ENCODE measurements around the gene BLCAP.

BLCAP gene

DNA sequence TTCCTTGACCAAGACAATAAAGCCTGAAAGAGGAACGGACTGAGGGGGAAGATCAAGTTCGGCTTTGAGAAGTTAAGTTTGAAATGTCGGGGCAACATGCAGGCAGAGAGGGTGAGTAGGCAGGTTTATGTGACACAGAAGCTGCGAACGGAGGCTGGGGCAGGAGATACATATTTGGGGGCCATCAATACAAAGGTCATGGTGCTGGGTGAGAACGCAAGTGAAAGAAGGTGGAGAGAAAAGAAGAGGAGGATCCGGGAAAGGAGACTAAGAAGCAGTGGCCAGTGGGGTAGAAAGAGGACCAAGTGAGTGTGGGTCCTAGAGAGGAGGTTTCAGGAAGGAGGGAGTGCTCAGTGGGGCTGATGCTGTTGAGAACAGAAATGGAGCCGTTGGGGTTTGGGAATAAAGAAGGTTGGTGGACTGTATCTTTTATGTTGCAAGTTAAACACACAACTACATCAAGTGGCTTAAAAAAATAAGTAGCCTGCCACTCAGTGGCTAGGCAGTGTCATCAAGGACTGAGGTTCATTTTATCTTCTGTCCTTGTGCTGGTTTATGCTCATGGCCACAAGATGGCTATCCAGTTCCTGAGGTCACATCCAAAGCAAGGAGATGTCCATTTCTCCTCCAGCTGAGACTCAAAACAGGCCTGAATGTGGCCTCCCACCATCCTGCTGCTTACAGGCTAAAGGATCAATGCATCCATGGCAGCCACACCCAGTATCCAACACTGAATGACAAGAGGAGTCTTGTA is 1.7 kb upstream of the BLCAP start:
- Mint-ChIP-seq H3K9me3 (no peaks in the 10 kb centered on the region), H3K4me3 (peak overlapping the region; percentile 80), H3K27me3 (no peaks in the 10 kb centered on the region), H3K36me3 (ENCODE audit: low read depth) (no peaks in the 10 kb centered on the region), H3K27ac (peak overlapping the region; percentile 6), H3K4me1 (peaks cover 37% of the 10 kb centered on the region)
- ATAC-seq (no peak), DNase-seq (no peak)

DNA sequence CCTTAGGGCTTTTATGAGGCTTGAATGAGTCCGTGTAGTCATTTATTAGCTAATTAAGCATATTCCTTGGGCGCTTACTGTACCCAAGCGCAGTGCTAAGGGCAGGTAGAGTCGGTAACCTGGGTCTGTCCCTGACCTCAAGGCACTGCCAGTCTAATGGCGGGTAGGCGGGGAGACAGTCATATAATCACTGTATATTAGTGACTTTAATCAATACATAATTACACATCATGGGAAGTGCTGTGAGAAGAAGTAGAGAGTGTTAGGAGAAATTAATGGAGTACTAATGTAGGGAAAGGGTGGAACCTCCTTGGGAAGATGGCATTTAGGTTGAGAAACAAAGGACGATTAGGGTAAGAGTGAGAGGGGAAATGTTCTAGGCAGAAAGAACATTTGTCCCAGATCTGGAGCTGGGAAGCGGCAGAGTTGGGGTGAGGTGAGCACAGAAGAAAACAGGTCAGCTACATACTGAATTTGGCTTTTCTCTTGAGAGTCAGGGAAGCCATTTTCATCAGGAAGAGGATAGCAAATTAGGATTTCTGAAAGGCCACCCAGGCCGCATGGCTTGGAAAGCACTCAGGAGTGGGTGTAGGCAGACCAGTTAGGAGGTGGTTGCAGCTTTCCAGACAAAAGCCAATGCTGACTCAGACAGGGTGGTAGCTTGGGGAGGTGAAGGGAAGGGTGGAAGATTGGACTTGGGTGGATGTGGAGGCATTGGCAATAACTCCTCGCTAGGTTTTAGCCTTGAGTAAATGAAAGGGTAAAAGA is 954 bp upstream of the BLCAP start:
- DNase-seq (no peak), ATAC-seq (peak; percentile 5)
- peaks cover 40% of the 10 kb centered on the region for H3K4me1 Mint-ChIP-seq
- peak overlapping the region; percentile 99 for H3K27ac Mint-ChIP-seq
- H3K36me3 Mint-ChIP-seq (ENCODE audit: low read depth): no peaks in the 10 kb centered on the region
- H3K4me3 Mint-ChIP-seq: peak overlapping the region; percentile 80
- no peaks in the 10 kb centered on the region for H3K9me3 Mint-ChIP-seq
- no peaks in the 10 kb centered on the region for H3K27me3 Mint-ChIP-seq

DNA sequence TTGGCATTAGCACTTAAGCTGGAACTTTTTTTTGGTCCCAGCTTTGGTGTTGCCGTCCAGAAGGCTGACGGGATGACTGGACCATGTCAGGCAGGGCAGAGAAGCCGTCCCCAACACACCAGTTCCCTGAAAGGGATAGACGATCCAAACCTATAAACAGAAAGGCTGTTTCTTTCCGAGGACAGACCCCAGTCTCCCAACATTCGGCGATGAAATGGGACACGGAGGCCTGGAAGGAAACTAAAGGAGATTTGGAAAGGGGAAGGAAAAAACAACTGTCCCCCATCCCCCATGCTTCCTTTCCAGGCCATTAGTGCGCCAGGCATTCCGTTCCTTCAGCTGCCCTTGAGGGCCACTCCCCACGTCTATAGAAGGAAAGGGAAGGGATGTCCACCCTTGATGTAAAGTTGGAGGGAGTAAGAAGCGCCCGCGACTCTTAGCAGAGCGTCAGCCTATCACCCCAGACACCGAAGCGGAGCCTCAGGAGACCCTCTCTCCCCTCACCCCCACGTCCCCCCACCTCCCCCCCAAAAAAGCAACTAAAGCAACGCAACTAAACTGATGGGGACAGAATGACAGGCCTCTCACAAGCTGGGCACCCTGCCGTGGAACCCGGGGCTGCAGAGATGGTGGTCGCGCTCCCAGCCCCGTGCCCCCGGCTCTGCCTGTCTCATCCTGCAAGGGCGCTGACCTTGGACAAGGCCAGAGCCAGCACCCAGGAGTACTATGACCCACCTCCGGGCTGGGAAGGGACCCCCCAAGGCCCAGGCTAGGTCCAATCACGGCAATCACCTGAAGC is 638 bp downstream of the BLCAP start:
- ATAC-seq (peak; percentile 2), DNase-seq (no peak)
- H3K36me3 Mint-ChIP-seq (ENCODE audit: low read depth): no peaks in the 10 kb centered on the region

DNA sequence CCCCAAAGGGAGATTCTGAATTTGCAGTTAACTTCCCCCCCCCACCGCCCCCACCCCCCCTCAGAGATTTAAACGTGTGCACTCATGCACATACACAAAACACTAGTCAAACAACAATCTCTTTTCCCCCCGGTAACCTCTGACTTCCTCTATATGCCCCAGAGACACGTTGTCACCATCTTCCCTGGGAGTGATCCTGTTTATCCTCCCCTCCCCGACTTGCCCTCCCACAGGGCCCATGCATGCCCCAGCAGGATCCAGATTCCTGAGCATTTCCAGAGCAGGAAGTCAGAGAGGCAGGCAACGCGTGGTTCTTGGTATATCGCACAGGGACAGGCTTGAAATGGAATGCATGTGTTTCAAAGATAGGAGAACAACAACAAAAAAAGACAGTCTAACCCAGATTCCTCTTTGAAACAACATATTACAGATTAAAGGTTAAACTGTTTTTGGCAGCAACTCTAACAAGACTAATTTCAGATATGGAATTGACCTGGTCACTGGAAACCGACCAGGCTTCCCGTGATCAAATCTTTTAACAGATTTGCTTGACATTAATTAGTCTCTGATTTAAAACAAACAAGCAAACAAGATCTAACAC is 1.3 kb downstream of the BLCAP start:
- ATAC-seq: no peak
- Mint-ChIP-seq H3K27ac (peak overlapping the region; percentile 45), H3K4me3 (peak overlapping the region; percentile 80), H3K9me3 (no peaks in the 10 kb centered on the region), H3K4me1 (peaks cover 52% of the 10 kb centered on the region), H3K27me3 (no peaks in the 10 kb centered on the region), H3K36me3 (ENCODE audit: low read depth) (no peaks in the 10 kb centered on the region)
- DNase-seq: no peak

More for the DNA sequence above, 638 bp downstream of the BLCAP start:
- H3K4me3 Mint-ChIP-seq: peak overlapping the region; percentile 80
- H3K27me3 Mint-ChIP-seq: no peaks in the 10 kb centered on the region
- H3K9me3 Mint-ChIP-seq: no peaks in the 10 kb centered on the region
- peaks cover 50% of the 10 kb centered on the region for H3K4me1 Mint-ChIP-seq
- peak overlapping the region; percentile 45 for H3K27ac Mint-ChIP-seq

DNA sequence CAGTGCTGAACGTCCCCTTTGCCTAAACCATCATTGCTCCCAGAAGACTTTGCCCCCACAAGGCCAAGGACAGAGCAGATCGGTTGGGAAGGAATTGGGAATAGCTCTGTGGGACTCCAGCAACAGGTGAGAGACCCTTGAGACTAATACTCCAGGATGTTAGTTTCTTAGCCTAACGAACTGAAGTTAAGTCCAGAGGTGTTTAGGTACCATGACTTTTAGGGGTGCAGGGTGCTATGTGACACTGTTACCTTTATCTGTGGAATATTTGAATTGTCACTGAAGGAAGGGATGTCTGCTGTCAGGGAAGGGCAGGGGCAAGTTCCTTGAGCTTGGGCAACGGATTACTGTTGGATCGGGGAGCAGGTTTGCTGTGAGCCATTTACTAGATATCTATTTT is 1.9 kb downstream of the BLCAP start:
- Mint-ChIP-seq H3K27ac (no peak overlapping the region), H3K9me3 (no peaks in the 10 kb centered on the region), H3K4me1 (peaks cover 52% of the 10 kb centered on the region), H3K27me3 (no peaks in the 10 kb centered on the region), H3K4me3 (peak overlapping the region; percentile 80), H3K36me3 (ENCODE audit: low read depth) (peaks cover under 1% of the 10 kb centered on the region)
- ATAC-seq (no peak), DNase-seq (no peak)

DNA sequence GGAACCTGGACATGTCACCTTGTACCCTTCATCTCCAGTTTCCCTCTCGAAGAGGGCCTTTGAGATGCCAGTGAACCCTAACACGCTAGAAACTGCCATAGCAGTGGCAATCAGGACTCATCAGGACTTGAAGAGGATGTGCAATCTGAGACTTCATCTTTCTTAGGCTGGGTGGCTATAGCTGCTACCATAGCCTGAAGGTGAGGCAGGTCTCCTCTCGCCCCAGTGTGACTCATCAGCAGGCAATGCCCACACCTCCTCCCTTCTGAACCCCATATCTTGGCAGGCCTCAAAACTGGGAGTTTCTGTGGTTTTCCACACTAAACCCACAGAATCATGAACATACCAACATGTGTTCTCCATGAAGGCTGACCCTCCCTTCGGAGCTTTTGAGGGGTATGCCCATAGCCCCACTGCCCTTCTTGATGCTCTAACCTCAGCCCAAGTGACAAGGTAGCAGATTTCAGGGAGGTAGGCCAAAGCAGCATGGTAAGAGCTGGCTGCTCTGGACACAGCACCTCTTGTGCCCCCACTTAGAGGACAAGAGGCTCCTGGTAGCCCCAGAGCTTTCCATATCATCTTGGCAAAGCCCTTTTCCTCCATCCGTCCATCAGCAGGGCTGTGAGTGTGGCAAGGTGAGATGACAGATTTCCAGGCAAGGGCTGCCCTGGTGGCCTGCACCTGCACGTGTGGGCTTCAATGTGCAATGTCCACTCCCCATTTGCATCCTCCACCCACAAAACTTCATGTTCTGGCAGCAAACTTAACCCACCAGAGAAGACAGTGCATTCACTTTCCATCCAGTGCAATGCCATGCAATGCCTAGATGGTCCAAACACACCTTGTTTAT is 2.6 kb downstream of the BLCAP start:
- ATAC-seq (peak; percentile 52), DNase-seq (peak; percentile 31)
- peak overlapping the region; percentile 49 for H3K27ac Mint-ChIP-seq
- peaks cover 52% of the 10 kb centered on the region for H3K4me1 Mint-ChIP-seq
- H3K9me3 Mint-ChIP-seq: no peaks in the 10 kb centered on the region
- H3K4me3 Mint-ChIP-seq: peak overlapping the region; percentile 21
- peaks cover 6% of the 10 kb centered on the region for H3K36me3 Mint-ChIP-seq (ENCODE audit: low read depth)
- H3K27me3 Mint-ChIP-seq: no peaks in the 10 kb centered on the region

DNA sequence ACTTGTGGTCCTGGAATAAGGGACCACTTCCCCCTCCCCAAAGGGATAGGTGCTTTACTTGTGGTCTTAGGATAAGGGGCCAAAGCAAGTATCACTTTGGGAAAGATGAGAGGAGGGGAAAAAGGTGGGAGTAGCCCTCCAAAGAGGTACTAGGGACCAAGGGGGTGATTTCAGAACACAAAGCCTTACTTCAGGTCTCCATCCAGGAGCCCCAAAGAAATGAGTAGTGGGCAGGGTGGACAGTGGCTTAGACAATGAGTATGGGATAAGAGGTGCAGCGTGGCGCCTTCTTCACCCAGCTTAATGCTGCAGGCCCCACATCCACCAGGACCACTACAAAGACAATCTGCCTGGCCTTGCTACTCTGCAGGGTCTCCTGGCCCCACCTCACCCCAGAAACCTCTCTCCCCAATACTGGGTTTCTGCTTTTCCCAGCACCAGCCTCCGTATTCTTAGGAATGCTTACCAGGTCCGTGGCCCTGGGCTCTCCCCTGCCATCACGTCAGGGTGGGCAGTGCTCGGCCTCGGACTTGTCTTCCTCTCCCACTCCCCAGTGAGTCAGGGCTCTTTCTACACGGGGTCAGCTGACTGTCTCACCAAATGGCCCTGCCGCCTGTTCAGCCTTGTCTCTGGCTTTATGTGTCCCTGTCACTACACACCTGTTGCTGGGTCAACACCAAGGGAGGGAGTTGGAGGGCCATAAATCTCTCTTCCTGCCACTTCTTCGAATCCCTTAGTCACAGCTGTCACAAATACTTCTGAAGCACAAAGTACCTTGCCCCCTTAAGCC is 3.6 kb downstream of the BLCAP start:
- ATAC-seq (no peak), DNase-seq (no peak)
- no peak overlapping the region for H3K4me3 Mint-ChIP-seq
- H3K27me3 Mint-ChIP-seq: no peaks in the 10 kb centered on the region
- peaks cover 7% of the 10 kb centered on the region for H3K36me3 Mint-ChIP-seq (ENCODE audit: low read depth)
- no peaks in the 10 kb centered on the region for H3K9me3 Mint-ChIP-seq
- H3K4me1 Mint-ChIP-seq: peaks cover 50% of the 10 kb centered on the region
- H3K27ac Mint-ChIP-seq: no peak overlapping the region

DNA sequence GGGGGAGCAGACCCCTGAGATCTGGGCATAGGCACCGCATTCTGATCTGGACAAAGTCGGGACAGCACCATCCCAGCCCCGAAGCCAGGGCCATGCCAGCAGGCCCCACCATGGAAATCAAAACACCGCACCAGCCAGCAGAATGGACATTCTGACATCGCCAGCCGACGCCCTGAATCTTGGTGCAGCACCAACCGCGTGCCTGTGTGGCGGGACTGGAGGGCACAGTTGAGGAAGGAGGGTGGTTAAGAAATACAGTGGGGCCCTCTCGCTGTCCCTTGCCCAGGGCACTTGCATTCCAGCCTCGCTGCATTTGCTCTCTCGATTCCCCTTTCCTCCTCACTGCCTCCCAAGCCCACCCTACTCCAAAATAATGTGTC is 4.7 kb downstream of the BLCAP start:
- Mint-ChIP-seq H3K4me3 (no peak overlapping the region), H3K27ac (no peak overlapping the region), H3K36me3 (ENCODE audit: low read depth) (peaks cover 12% of the 10 kb centered on the region), H3K9me3 (no peaks in the 10 kb centered on the region), H3K4me1 (peaks cover 43% of the 10 kb centered on the region), H3K27me3 (no peaks in the 10 kb centered on the region)
- ATAC-seq (no peak), DNase-seq (no peak)

DNA sequence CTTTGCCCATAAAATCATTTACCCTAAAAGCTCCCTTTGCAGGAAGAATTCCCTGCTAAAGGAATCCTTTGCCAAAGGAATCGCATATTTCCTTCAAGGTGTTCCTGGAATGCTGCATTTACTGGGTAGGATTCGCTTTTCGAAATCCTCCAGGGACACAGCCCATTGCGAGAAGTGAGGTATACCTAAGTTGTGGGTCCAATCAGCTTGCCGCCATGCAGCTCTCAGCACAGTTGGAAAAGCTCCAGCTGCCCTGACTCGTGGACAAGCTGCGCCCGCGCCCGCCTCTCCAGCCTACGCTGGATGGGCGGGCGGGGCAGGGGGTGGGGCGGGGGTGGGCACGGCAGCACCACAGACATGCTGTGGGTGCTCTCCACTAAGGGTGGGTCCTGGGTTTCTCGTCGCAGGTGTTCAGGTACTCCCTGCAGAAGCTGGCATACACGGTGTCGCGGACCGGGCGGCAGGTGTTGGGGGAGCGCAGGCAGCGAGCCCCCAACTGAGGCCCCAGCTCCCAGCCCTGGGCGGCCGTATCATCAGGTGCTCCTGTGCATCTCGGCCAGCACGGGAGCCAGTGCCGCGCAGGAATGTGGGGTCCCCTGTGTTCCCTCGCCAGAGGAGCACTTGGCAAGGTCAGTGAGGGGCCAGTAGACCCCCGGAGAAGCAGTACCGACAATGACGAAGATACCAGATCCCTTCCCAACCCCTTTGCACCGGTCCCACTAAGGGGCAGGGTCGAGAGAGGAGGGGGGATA is 5.2 kb downstream of the BLCAP start:
- Mint-ChIP-seq H3K27me3 (no peaks in the 10 kb centered on the region), H3K4me1 (peaks cover 42% of the 10 kb centered on the region), H3K36me3 (ENCODE audit: low read depth) (peaks cover 15% of the 10 kb centered on the region), H3K9me3 (no peaks in the 10 kb centered on the region), H3K4me3 (no peak overlapping the region), H3K27ac (no peak overlapping the region)
- DNase-seq: no peak
- no peak for ATAC-seq

DNA sequence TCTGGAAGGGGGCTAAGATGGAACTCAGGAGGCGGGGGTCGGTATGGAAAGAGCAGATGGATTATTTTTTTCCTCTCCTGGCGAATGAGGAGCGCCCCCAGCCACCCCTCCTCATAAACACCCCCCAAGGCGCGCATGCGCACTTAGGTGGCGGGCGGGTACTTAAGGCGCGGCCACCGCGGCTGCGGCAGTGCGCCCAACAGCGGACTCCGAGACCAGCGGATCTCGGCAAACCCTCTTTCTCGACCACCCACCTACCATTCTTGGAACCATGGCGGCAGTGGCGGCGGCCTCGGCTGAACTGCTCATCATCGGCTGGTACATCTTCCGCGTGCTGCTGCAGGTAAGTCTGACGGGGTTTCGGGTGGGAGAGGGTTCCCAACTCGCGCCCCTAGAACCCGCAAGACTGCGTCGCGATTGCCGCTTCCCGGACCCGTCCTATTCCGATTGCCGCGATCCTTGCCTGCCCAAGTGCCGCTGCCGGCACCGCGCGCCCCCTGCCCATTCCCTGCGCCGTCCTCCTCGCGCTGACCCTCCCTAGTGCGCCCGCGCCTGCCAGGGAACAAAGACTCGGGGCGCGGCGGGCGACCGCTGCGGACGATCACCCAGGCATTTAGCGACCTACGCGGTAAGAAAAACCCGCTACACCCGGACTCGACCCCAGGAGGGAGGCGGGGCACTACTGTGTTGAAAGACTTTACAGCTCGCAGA is 6.5 kb downstream of the BLCAP start, which contains the start of gene NNAT:
NNAT (plus strand) TSS at position 190 of the 711 bp plus-strand sequence; CDS start at position 272, 82 bp downstream.
- ATAC-seq: no peak
- Mint-ChIP-seq H3K27ac (no peak within 1 kb of the TSS), H3K4me1 (peaks cover 38% of the 10 kb centered on the region)

DNA sequence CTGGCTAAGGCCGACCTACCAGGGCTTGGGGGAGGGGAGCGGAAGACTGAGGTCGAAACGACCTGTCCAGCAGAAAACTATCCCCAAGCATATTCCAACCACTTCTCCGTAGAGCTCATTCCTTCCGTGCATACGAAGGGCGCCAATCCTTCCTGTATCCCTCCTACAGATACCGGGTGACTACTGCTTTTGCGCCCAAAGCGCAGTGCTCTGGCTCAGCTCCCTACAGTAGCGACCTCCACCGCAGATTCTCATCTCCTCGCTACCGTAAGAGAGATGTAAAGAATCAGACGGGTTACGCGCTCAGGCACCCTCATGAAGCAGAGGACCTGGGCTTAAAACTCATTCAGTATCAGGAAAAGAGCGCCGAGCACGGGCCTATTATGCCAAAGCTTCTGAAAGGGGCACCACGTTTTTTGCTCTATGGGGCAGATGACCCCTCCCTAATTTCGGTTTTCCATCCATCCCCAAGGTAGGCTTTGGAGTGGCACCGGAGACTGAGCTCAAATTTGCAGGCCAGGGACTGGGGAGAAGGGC is 7.2 kb downstream of the BLCAP start:
- Mint-ChIP-seq H3K36me3 (ENCODE audit: low read depth) (peaks cover 15% of the 10 kb centered on the region), H3K27me3 (no peaks in the 10 kb centered on the region), H3K4me1 (peaks cover 32% of the 10 kb centered on the region), H3K9me3 (no peaks in the 10 kb centered on the region), H3K27ac (no peak overlapping the region), H3K4me3 (peak overlapping the region; percentile 50)
- ATAC-seq: no peak
- DNase-seq: no peak

More for the DNA sequence above, 6.5 kb downstream of the BLCAP start, which contains the start of gene NNAT:
- Mint-ChIP-seq H3K4me3 (peak within 1 kb of the TSS; percentile 50), H3K9me3 (no peaks in the 10 kb centered on the region), H3K36me3 (ENCODE audit: low read depth) (peaks cover 15% of the 10 kb centered on the region), H3K27me3 (no peaks in the 10 kb centered on the region)
- no peak for DNase-seq
